AG04449 (cell line): Measurements from ENCODE around the gene WIPF1.

Source experiments
- CTCF ChIA-PET: fragments of 350-600 bp; formaldehyde crosslinking; extraction: SDS; loops from one replicate; lab custom pipeline; 2021; ENCODE audit warnings: antibody characterized with exemption; lab: Yijun Ruan, JAX
- POLR2A ChIA-PET: fragments of 400-600, 350-600 bp; formaldehyde crosslinking; extraction: SDS; loops from one replicate; lab custom pipeline; 2020; ENCODE audit warnings: antibody characterized with exemption, inconsistent platforms; lab: Yijun Ruan, JAX
- DNase-seq: peaks from one replicate; pipeline ENCODE4 v3.0.0-alpha.2; 2010; ENCODE audit warnings: low read depth, low spot score
- H3K4me3 ChIP-seq: 2 replicates; pipeline ENCODE4 v1.5.1; 2011; ENCODE audit warnings: low read depth, mild to moderate bottlenecking, control low read depth, low read length
- CTCF ChIP-seq: IDR thresholded peaks from one replicate; pipeline ENCODE4 v1.5.1; 2011; ENCODE audit warnings: mild to moderate bottlenecking, moderate library complexity, low read length, control low read depth, inconsistent platforms; ENCODE audit not compliant: insufficient read depth; ENCODE audit errors: missing control alignments

Gene WIPF1

GRCh38 chr2:174510583-174511189 is 86.9 kb downstream of the WIPF1 start:
- H3K4me3 ChIP-seq = no peak overlapping the region
- no peak for DNase-seq

More at GRCh38 chr2:174510583-174511189, 86.9 kb downstream of the WIPF1 start:
- TF ChIP-seq CTCF = no peak
- POLR2A ChIA-PET = interaction anchor here (0.6 kb wide), 1 partner anchor 10 kb away, joined by 4 read pairs; no protein-coding TSS in a partner anchor
- CTCF ChIA-PET = no interaction called here
